ENCODE measurements around the gene CHST8.
"Not testable (repeated sequence)": the region's sequence is repeated elsewhere in the genome, so short reads cannot be mapped to it uniquely, and the experiment has no call there.

Gene CHST8

GRCh38 chr19:33808399-33808798 is 186.6 kb downstream of the CHST8 start:
- no peak overlapping the region for H3K4me3 ChIP-seq (ENCODE audit: low read depth, low read length)

DNA sequence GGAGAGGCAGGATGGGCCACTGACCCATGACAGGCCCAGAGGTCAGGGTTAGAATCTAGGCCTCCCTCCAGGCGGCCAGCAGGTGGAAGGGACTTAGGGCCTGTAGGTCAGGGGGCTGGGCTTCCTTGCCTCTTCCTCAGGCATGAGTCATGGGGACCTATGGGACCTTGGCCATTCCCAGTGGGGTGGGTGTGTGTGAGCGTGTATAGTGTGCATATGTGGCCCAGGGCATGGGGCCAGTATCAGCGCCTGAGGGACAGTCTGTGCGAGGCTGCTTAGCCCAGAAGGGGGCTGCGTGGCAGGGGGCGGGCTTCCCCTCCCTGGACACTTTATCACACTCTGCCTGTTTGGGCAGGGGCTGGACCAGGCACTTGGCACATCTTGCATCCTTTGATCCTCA is 188.2 kb downstream of the CHST8 start:
- no peak overlapping the region for H3K4me3 ChIP-seq (ENCODE audit: low read depth, low read length)

- H3K4me3 ChIP-seq (ENCODE audit: low read depth, low read length) = no peak overlapping the region
These were observed 189.1 kb downstream of the CHST8 start for GRCh38 chr19:33810821-33811220.

- H3K4me3 ChIP-seq (ENCODE audit: low read depth, low read length) = no peak overlapping the region
These were observed 189.5 kb downstream of the CHST8 start for GRCh38 chr19:33811246-33811645.

DNA sequence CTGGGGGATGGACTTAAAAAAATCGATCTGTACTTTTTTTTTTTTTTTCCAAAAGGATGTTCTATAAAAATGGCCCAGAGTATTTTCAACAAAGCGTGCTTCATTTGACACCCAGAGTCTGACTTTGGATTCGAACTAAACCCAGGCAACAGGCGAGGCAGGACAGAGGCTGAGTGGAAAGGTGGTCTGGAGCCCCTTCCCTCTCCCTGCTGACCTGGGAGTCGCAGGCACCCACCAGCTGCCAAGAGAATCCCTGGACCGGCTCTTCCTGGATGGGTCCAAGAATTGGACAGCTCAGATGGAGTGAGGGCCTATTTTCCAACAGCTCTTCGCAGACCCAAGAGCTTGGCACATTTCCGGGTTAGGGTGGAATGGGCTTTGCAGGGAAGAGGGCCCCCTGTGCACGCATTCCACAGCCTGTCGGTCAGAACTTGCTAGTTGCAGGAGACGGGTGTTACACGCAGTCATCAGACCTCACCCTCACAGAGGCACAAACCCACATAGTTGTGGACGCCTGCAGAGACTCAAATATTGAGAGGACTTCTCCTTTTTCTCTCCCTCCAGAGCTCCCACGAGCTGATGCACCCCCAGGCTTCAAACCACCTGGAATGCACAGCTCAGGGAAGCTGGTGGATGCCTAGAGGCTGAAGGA is 190.1 kb downstream of the CHST8 start:
- H3K4me3 ChIP-seq (ENCODE audit: low read depth, low read length) = no peak overlapping the region

DNA sequence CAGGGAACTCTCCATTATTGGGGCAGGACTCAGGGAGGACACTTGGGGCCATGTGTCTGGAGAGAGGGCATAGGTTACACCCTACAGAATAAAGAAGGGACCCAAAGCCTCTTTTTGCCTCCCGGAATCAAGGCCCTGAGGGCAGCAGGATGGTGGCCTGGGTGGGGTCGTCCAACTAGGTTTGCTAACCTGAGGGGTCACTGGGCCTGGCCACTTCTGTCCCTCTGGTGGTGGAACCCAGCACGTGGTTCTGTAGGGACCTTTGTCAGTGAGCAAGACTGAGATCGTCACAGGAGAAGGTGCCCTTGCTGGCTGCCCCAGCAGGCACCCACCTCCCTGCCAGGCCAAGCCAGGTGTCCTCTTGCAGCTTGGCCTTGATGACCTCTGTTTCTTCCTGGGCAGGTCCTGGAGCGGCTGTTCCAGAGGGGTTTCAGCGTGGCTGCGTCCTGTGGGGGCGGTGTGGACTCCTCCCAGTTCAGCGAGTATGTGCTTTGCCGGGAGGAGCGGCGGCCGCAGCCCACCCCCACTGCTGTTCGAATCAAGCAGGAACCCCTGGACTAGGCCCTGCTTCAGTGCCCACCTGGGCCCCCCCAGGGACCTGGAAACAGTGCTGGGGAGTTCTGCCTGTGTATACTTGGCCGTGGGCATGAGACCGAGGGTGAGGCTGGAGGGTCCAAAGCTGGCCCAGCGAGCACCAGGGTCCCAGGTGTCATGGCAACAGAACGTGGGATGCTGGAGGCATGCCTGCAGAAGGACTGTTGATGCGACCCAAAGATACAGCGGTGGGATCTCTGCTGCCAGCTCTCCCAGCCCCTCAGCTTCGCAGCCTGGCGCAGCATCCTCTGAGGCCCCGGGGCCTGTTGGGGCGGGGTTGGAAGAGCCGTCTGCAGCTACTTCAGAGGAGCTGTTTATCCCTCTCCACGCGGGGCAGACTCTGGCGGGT is 190.9 kb downstream of the CHST8 start:
- H3K4me3 ChIP-seq (ENCODE audit: low read depth, low read length) = no peak overlapping the region

- no peak overlapping the region for H3K4me3 ChIP-seq (ENCODE audit: low read depth, low read length)
These were observed 191.8 kb downstream of the CHST8 start for GRCh38 chr19:33813391-33814101.

DNA sequence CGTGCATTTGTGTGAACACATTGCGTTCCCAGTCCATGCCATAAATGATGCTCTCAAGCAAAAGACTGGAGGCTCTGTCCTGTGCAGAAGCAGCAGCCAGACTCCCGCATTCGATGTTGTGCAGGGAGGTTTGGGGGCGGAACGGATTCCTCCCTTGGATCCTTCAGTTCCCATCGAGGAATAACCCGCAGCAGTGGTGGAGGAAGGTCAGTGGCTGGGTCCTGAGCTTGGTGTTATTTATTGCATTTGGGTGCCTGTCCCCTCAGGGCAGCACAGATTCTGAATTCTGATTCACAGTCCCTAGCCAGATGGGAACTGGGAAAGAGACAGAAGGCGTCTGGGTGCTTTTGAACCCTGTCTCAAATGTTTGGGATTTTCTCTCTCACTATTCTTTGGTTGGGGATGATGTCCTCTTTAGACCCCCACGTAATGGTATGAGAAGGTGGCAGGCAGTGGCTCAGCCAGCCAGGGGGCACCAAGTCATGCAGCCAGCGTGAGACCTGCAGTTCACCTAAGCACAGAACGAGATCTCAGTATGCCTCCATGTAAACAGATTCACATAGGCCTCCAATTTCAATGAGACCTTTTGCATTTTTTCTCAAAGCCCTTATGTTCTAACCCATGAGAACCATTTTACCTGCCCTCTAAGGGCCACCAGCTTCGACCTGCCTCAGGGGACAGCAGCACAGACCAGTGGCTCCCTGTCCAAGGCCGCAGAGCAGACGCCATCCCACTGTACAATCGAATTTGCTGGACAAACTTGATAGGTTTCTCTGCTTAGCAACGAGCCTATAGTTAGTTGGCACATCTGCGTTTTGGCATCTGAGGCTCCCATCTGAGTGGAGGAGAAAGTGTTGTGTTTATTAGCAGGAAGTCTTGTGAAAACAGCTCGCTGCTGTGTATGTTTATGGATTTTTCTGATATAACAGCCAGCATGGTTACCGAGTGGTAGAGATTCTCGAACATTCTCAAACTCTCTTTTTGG is 192.7 kb downstream of the CHST8 start:
- H3K4me3 ChIP-seq (ENCODE audit: low read depth, low read length) = no peak overlapping the region

GRCh38 chr19:33815380-33816340 is 193.9 kb downstream of the CHST8 start:
- H3K4me3 ChIP-seq (ENCODE audit: low read depth, low read length) = no peak overlapping the region

DNA sequence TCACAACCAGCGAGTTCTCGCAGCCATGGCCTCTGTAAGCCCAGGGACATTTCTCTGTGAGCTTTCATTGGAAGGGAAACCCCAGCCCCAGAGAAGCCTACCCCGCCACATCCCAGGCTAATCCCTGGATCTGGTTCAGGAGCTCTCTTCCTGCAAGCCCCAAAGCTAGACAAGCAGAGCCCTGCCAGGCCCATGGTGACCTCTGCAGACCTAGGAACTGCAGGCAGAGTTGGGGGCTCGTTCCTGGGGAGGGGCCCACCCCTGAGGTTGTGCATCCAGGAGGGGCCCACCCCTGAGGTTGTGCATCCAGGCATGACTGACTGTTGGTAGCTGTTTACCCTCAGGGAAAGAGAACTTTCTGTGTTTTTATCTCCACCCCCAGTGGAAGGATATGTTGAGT is 196.7 kb downstream of the CHST8 start:
- H3K4me3 ChIP-seq (ENCODE audit: low read depth, low read length) = no peak overlapping the region

GRCh38 chr19:33819078-33819477 is 197.3 kb downstream of the CHST8 start:
- not testable (repeated sequence) for H3K4me3 ChIP-seq (ENCODE audit: low read depth, low read length)

DNA sequence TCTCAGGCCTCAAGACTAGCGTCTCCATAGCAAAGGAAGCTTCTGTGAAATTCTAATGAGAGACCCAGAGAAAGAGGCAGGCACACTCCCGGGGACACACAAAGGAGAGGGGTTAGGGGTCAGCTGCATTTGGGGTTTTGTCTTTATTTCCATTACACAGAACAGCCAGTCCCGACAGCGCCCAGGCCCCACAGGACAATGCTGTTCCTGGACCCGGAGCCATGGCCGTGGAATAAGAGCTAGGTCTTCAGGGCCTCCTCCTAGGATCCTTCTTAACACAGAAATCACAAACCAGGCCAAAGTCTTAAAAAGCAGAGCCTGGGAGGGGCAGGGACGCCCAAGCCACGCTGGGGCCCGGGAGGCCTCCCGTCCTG is 197.7 kb downstream of the CHST8 start:
- peak overlapping the region; percentile 45 for H3K4me3 ChIP-seq (ENCODE audit: low read depth, low read length)

- H3K4me3 ChIP-seq (ENCODE audit: low read depth, low read length) = peak overlapping the region; percentile 45
These were observed 198.4 kb downstream of the CHST8 start for GRCh38 chr19:33819880-33820781.

- no peak overlapping the region for H3K4me3 ChIP-seq (ENCODE audit: low read depth, low read length)
These were observed 200.1 kb downstream of the CHST8 start for GRCh38 chr19:33821871-33822270.

Data from iPS-11a (cell line).